IMR-90 (cell line): Measurements from ENCODE around the gene TAF1A. TPM values are rescaled to one million over a fixed set of nuclear protein-coding genes. Genes with fewer than 3 reads are reported as not detected.
A peak's percentile ranks its signal among the peaks of the same experiment; 100 is the strongest.

ENCODE experiments used
- ATAC-seq: fragments of 200-7000 bp; cut with Tn5 transposase; 2 replicates; pipeline ENCODE4 v1.9.1; 2020; ENCODE audit warnings: low read depth, mild to moderate bottlenecking, moderate library complexity
- BruUV-seq: library from RNA; stranded (reverse); fragments of 400-500 nt; replicated peaks from 2 replicates; lab custom pipeline; 2021; lab: Mats Ljungman, UMichigan
- CTCF ChIA-PET: fragments of 300-600 bp; formaldehyde crosslinking; extraction: SDS; loops from one replicate; lab custom pipeline; 2021; ENCODE audit warnings: antibody characterized with exemption; lab: Yijun Ruan, JAX
- POLR2A ChIA-PET: fragments of 300-600 bp; sonication (Branson Sonifier 250); formaldehyde crosslinking; loops from one replicate; lab custom pipeline; 2022; ENCODE audit warnings: antibody characterized with exemption; ENCODE audit not compliant: unreplicated experiment; lab: Charles Lee
- DNase-seq: peaks from one replicate; pipeline ENCODE4 v3.0.0; 2013
- H2AFZ ChIP-seq: replicated peaks from 2 replicates; pipeline ENCODE3; 2013; ENCODE audit warnings: low read length, mild to moderate bottlenecking; ENCODE audit not compliant: poor library complexity
- H2AK5ac ChIP-seq: 2 replicates; pipeline ENCODE4 v1.6.1; 2013; ENCODE audit warnings: low read depth, low read length, inconsistent platforms
- H2AK9ac ChIP-seq: replicated peaks from 2 replicates; pipeline ENCODE3; 2013; ENCODE audit warnings: mild to moderate bottlenecking, low read depth, low read length, moderate library complexity; ENCODE audit not compliant: poor library complexity
- H2BK120ac ChIP-seq: 2 replicates; pipeline ENCODE4 v1.6.1; 2013; ENCODE audit warnings: low read depth, low read length, inconsistent platforms
- H2BK15ac ChIP-seq: 3 replicates; pipeline ENCODE4 v1.6.1; 2013; ENCODE audit warnings: low read depth, low read length, inconsistent platforms
- H2BK20ac ChIP-seq: 2 replicates; pipeline ENCODE4 v1.6.1; 2013; ENCODE audit warnings: low read depth, mild to moderate bottlenecking, inconsistent platforms, low read length, moderate library complexity
- H2BK5ac ChIP-seq: 2 replicates; pipeline ENCODE4 v1.6.1; 2013; ENCODE audit warnings: mild to moderate bottlenecking, low read depth, low read length, inconsistent platforms; ENCODE audit not compliant: poor library complexity, severe bottlenecking
- H3K14ac ChIP-seq: replicated peaks from 2 replicates; pipeline ENCODE4 v1.6.1; 2013; ENCODE audit warnings: low read depth, low read length, inconsistent platforms
- H3K18ac ChIP-seq: 2 replicates; pipeline ENCODE4 v1.6.1; 2013; ENCODE audit warnings: low read depth, low read length, control low read depth
- H3K23ac ChIP-seq: 2 replicates; pipeline ENCODE4 v1.6.1; 2013; ENCODE audit warnings: low read depth, low read length, inconsistent platforms
- H3K27ac ChIP-seq: 2 replicates; pipeline ENCODE4 v1.5.1; 2013; ENCODE audit warnings: mild to moderate bottlenecking, control low read depth, low read length; ENCODE audit not compliant: insufficient read depth
- H3K27me3 ChIP-seq: 2 replicates; pipeline ENCODE4 v1.6.1; 2013; ENCODE audit warnings: low read length; ENCODE audit not compliant: control insufficient read depth, insufficient read depth
- H3K36me3 ChIP-seq: 2 replicates; pipeline ENCODE4 v1.6.1; 2013; ENCODE audit warnings: low read length, mixed read lengths; ENCODE audit not compliant: control insufficient read depth, insufficient read depth
- H3K4ac ChIP-seq: 2 replicates; pipeline ENCODE4 v1.6.1; 2013; ENCODE audit warnings: low read depth, low read length, inconsistent platforms
- H3K4me1 ChIP-seq: 2 replicates; pipeline ENCODE4 v1.6.1; 2013; ENCODE audit warnings: low read length, mixed read lengths; ENCODE audit not compliant: control insufficient read depth, insufficient read depth
- H3K4me2 ChIP-seq: 2 replicates; pipeline ENCODE4 v1.6.1; 2013; ENCODE audit warnings: low read depth, mild to moderate bottlenecking, control low read depth, low read length, moderate library complexity
- H3K4me3 ChIP-seq: 2 replicates; pipeline ENCODE4 v1.5.1; 2013; ENCODE audit warnings: low read depth, mild to moderate bottlenecking, control low read depth, low read length, moderate library complexity; ENCODE audit not compliant: insufficient read depth
- H3K56ac ChIP-seq: 2 replicates; pipeline ENCODE4 v1.6.1; 2013; ENCODE audit warnings: low read length, inconsistent platforms; ENCODE audit not compliant: insufficient read depth; ENCODE audit errors: extremely low read depth
- H3K79me1 ChIP-seq, 2 experiments: 2 replicates each; pipeline ENCODE4 v1.6.1; 2013; ENCODE audit warnings: low read length in 2 of 2, inconsistent platforms in 1 of 2, low read depth in 1 of 2
- H3K9ac ChIP-seq: 2 replicates; pipeline ENCODE4 v1.6.1; 2013; ENCODE audit warnings: low read depth, low read length, control low read depth
- H3K9me1 ChIP-seq: 2 replicates; pipeline ENCODE4 v1.6.1; 2013; ENCODE audit warnings: low read length, inconsistent platforms; ENCODE audit not compliant: insufficient read depth
- H3K9me3 ChIP-seq: 2 replicates; pipeline ENCODE4 v1.6.1; 2013; ENCODE audit warnings: low read length; ENCODE audit not compliant: control insufficient read depth, insufficient read depth
- H4K20me1 ChIP-seq: 2 replicates; pipeline ENCODE4 v1.6.1; 2013; ENCODE audit warnings: low read length, inconsistent platforms; ENCODE audit not compliant: insufficient read depth
- H4K5ac ChIP-seq: 2 replicates; pipeline ENCODE4 v1.6.1; 2013; ENCODE audit warnings: mild to moderate bottlenecking, low read depth, low read length, control low read depth
- H4K8ac ChIP-seq, 2 experiments: 2 replicates each; pipeline ENCODE4 v1.6.1; 2013; ENCODE audit warnings: low read depth in 2 of 2, low read length in 2 of 2, control low read depth in 1 of 2, inconsistent platforms in 1 of 2
- H4K91ac ChIP-seq: 2 replicates; pipeline ENCODE4 v1.6.1; 2013; ENCODE audit warnings: low read depth, low read length, inconsistent platforms; ENCODE audit not compliant: insufficient read depth
- CTCF ChIP-seq: conservative IDR thresholded peaks from 2 replicates; pipeline ENCODE4 v1.5.1; 2012; ENCODE audit warnings: mild to moderate bottlenecking, low read depth, low read length, improper control_type of control experiment
- MAFK ChIP-seq: IDR thresholded peaks from 2 replicates; pipeline ENCODE4 v1.6.1; 2012; ENCODE audit warnings: low read depth, low read length, improper control_type of control experiment
- RCOR1 ChIP-seq: IDR thresholded peaks from 2 replicates; pipeline ENCODE4 v1.6.1; 2012; ENCODE audit warnings: mild to moderate bottlenecking, low read length, improper control_type of control experiment; ENCODE audit not compliant: insufficient replicate concordance
- WGBS, 2 experiments: methylation state at CpG; one replicate each; pipeline versions ENCODE4 v1.1.5 to v1.1.7; 2013; ENCODE audit warnings: missing lambda C conversion rate in 2 of 2; ENCODE audit not compliant: insufficient read length in 1 of 2; ENCODE audit errors: extremely low coverage in 2 of 2; 5-methylcytosine and 5-hydroxymethylcytosine counted together
- dilution Hi-C: fragments of 300-500 bp; cut with HindIII; formaldehyde crosslinking; loops from one replicate; pipeline ENCODE4 v1.14.3; 2018; ENCODE audit warnings: low sequenced_read_pairs; ENCODE audit not compliant: unreplicated experiment
- in situ Hi-C: fragments of 300-500 bp; cut with MboI; formaldehyde crosslinking; loops from 3 replicates; pipeline ENCODE4 v1.14.3; 2019; ENCODE audit warnings: low sequenced_read_pairs, inconsistent platforms, mixed read lengths
- intact Hi-C: fragments of 100-400 bp; cut with micrococcal nuclease; formaldehyde crosslinking; loops from 2 replicates; pipeline ENCODE4 v1.10.0; 2022
- polyA plus RNA-seq, 3 experiments: library from polyadenylated mRNA; depleted of rRNA; stranded (reverse); fragments of >200 nt; gene quantifications; 2 replicates each; pipeline ENCODE4 v1.2.3, GENCODE V29; 2012; ENCODE audit warnings: low replicate concordance in 1 of 3
- total RNA-seq: library from RNA; depleted of rRNA; stranded (reverse); fragments of >200 nt; gene quantifications from 2 replicates; pipeline ENCODE4 v1.2.3, GENCODE V29; 2012

Gene TAF1A
- total and polyA plus RNA-seq, 2 of the 4 experiments (the other 2 are of a cell fraction), result 3.8 to 5.4 TPM

- ATAC-seq (no peak), DNase-seq (peak; percentile 9)
- no peak overlapping the region for H3K9ac ChIP-seq
- H3K79me1 ChIP-seq, result no peaks in the 10 kb centered on the region
- H3K9me1 ChIP-seq, result no peaks in the 10 kb centered on the region; the same call in 1 of the 2 replicates
- TF ChIP-seq MAFK (no peak), RCOR1 (no peak), CTCF (no peak)
- BruUV-seq, result no TSS peak
- in situ Hi-C loops, result no loop called here
- H3K36me3 ChIP-seq, result peaks cover 4% of the 10 kb centered on the region
- H2BK120ac ChIP-seq, result no peak overlapping the region
- no peak overlapping the region for H4K5ac ChIP-seq
- no peak overlapping the region for H2BK20ac ChIP-seq
- H4K91ac ChIP-seq, result no peak overlapping the region
- no peak overlapping the region for H2BK5ac ChIP-seq
- WGBS, 2 experiments, result 83% methylated on average over 2 of the region's 2 CpGs; no CpG with 5 or more reads in 1 of the 2 experiments
- no peak overlapping the region for H3K56ac ChIP-seq
- no peaks in the 10 kb centered on the region for H3K27me3 ChIP-seq
- no peak overlapping the region for H3K27ac ChIP-seq
- H3K23ac ChIP-seq, result no peak overlapping the region
- H4K8ac ChIP-seq, result no peak overlapping the region
- H4K20me1 ChIP-seq, result no peaks in the 10 kb centered on the region
- H3K4me2 ChIP-seq, result no peak overlapping the region
- H2AK5ac ChIP-seq, result no peak overlapping the region
- no peak overlapping the region for H3K4me3 ChIP-seq
- intact Hi-C loops, result no loop called here
- no peak overlapping the region for H2AFZ ChIP-seq
- H2AK9ac ChIP-seq, result no peak overlapping the region
- H3K4me1 ChIP-seq, result no peaks in the 10 kb centered on the region
- no peak overlapping the region for H3K18ac ChIP-seq
- ChIA-PET CTCF (interaction anchor here (0.6 kb wide), 1 partner anchor 22 kb away, joined by 3 read pairs; no protein-coding TSS in a partner anchor), POLR2A (no interaction called here)
- H3K9me3 ChIP-seq, result no peaks in the 10 kb centered on the region
- H3K4ac ChIP-seq, result no peak overlapping the region
- dilution Hi-C loops, result no loop called here
- no peak overlapping the region for H2BK15ac ChIP-seq
- H3K14ac ChIP-seq, result no peak overlapping the region
Observed at GRCh38 chr1:222555992-222556615, 33.6 kb downstream of the TAF1A start.
